GM18519 (cell line): ENCODE data around the gene PISD.
"Not testable (repeated sequence)": the region's sequence is repeated elsewhere in the genome, so short reads cannot be mapped to it uniquely, and the experiment has no call there.

Source experiments
- ATAC-seq: cut with Tn5 transposase; IDR thresholded peaks from one replicate; pipeline ENCODE4 v1.9.1; 2021; ENCODE audit warnings: mild to moderate bottlenecking, moderate library complexity; ENCODE audit not compliant: unreplicated experiment, low FRiP score

The PISD gene

GRCh38 chr22:31611061-31611760 is 50.8 kb downstream of the PISD start:
- ATAC-seq = no peak

DNA sequence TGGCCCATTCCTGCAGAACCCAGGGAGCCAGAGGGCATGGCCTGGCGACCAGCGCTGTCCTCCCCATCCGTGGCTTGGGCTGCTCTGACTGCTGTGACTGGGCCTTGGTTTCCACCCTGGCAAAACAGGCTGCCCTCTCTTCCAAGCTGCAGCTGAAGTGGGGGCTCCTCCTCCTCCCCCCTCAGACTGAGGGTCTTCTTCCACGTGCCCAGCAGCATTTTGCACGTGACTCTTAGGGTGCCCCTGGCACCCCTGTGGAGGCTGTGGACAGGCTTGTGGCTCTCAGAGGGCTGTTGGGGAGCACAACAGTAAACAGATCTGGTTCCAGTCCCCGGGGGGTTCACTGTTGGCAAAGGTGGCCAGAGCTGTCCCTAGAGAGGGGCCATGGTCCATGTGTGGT is 51.4 kb downstream of the PISD start:
- ATAC-seq = no peak

DNA sequence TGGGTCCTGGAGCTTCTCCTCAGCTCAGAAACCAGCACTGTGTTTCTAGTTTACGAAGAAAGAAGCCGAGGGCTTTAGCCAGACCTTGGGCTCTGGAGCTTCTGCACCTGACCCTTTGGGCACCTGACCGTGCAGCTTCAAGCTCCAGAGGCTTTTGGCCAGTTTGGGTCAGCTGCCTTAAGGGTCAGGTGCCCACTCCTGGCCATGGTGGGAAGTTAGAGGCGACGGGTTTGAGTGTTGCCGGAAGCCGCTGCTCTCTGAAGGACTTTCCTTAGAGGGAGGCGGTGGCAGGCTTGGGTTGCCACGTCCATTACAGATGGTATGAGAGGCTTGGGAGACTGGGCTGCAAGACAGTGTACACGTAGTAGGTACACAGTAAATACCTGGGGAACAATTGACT is 52.3 kb downstream of the PISD start:
- ATAC-seq = no peak

GRCh38 chr22:31607696-31608095 is 54.3 kb downstream of the PISD start:
- ATAC-seq = no peak

DNA sequence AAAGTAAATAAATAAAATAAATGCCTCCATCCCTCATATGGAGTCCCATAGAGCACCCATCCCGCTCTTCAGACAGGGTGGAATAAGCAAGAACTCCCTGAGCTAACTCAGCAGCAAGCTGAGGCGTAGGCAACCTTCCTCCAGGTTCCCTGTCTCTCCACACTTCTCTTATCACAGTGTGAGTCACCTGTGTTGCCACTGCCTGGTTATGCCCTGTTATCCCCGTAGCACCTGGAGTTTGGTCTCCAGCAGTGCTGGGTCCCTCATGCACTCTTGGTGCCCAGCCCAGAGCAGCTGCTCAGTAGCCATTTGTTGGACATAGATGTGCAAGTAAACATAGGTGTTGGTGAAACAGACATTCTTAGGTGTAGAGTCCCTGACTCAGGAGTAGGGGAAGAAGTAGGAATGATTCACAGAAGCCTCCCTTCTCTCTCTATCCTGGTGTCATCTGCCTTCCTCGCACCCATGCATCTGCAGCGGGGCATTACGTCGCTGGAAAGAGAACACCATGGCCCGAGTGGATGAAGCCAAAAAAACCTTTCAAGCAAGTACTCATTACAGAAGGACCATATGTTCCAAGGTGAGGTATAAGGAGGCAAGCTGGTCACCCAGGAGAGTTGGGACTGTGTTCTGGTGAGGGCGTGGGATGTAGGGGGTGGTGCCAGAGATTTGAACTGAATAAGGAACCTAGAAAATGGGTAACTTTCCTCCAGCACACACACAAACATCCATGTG is 56.0 kb downstream of the PISD start:
- ATAC-seq = no peak

DNA sequence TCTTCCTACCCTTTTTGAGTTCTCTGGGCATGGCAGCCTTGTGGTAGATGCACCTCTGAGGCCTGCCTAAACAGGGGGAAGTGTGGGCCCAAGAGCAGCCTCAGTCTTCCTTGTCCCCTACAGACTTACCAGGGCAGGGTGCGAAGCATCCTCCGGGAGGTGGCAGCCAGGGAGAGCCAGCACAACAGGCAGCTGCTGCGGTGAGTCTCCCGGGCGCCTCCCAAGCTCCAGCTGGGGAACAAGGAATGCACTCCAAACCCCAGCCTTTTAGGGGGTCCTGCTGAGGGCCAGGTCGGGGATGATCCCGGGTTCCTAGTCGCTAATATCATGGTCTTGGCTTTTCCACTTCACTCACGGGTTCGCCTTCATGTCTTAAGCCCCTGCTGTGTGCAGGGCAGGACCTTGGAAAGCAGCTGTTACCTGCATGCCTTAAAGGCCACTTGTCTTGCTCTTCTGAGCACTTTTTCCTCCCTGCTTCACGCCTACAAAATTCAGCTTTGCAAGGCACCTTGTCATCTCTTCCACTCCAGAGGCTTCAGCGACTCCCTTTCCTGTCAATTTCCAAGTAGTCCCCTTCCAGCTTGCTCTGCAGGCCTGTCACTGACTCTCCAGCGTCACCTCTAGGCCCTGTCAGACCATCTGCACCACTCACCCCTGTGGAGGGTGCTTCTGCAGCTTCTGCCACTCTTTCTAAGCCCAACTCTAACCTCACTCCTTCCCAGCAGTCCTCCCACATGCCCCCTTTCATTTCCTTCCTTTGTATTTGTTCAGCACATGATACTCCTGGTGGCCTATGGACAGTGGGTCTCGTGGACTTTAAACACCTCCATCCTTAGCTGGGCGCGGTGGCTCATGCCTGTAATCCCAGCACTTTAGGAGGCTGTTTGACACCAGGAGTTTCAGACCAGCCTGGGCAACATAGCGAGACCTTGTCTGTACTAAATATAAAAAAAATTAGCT is 57.0 kb downstream of the PISD start:
- no peak for ATAC-seq

DNA sequence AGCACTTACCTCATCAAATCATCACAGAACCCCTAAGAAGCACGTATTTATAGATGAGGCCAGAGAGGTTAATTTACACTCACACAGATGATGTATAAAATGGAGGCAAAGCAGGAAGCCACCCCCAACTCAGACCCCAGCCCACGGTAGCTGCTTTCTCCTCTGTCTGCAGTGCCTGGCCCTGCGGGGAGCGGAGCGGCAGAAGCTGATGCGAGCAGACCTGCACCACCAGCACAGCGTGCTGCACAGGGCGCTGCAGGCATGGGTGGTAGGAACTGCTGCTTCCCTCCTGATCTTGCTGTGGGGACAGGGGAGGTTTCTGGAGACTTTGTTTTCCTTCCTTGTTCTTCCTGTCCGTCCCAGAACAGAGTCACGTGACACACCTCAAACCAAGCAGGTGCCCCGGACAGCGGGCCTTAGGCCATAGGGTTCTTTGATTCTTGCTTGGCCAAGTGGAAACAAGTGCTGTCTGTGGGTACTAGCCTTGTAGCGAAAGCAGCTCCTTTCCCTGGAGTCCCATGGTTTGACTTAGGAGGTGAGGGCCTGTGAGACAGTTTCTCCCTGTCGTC is 57.8 kb downstream of the PISD start:
- ATAC-seq = no peak

- ATAC-seq = no peak
These were observed 58.4 kb downstream of the PISD start for GRCh38 chr22:31603574-31603973.

- ATAC-seq = no peak
These were observed 58.9 kb downstream of the PISD start for GRCh38 chr22:31603081-31603525.

DNA sequence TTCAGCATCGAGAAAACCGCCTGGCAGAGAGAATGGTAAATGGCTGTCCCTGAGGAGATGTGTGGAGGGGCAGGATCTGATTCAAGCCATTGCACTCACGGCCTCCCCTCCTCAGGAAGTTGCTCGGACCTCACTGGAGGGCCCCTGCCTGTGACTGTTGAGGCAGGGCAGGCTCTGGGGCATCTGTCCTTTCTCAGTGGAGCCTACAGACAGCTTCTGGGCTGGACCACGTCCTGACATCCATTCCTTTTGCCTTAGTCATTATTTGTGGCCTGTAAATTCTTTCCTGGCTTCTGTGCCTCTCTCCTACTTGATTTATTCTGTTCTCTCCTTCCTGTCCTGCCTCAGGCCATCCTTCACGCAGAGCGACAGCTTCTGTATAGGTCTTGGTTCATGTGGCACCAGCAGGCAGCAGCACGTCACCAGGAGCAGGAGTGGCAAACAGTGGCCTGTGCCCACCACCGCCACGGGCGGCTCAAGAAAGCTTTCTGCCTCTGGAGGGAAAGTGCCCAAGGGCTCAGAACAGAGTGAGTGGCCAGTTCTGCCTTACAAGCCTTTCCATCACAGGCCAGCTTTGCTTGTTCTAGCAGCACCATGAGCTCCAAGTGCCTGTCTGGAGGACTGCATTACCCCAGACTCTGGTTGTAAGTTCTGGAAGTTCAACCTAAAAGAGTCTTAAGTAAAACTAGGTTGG is 59.6 kb downstream of the PISD start:
- ATAC-seq = no peak

GRCh38 chr22:31595271-31595670 is 66.7 kb downstream of the PISD start:
- no peak for ATAC-seq

DNA sequence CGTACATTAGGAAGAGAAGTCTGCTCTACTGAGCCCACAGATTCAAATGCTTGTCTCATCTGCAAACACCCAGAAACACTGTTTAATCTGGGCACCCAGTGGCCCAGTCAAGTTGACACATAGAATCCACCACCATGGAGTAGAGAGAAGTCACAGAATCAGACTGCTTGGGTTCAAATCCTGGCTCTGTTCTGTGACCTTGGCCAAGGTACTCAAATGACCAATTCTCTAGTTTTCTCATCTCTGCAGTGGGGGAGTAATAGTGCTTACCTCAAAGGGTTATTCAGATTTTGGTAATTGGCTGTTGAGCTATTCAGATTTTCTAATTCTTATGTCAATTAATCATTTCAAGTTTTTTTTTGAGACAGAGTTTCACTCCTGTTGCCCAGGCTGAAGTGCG is 71.9 kb downstream of the PISD start:
- not testable (repeated sequence) for ATAC-seq

DNA sequence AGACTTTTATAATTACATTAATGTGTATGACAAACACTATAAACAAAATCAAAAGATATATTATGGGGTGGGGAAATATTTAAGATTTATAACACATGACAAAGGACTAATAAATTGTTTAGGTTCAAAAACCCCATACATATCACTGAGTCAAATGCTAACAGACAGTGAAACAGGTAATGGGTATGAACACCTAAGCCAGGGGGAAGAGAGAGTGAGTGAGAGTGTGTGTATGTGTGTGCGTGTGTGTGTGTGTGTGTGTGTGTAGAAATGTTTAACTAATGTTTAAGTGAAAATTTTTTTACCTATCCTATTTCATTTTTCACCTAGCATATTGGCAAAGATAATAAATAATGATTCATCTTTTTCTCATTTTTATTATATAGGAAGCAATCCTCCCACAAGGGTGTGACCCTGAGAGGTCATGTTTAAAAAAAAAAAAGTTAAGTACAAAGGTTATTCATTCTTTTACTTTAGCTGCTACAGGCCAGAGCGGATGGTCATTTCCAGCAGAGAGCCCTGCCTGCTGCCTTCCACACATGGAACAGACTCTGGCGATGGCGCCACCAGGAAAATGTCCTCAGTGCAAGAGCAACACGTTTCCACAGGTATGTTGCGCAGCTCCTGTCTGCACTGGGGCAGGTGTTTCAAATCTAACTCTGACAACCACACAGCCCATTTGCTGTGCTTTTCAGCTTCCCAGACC is 72.9 kb downstream of the PISD start:
- ATAC-seq = no peak

GRCh38 chr22:31586137-31586920 is 75.7 kb downstream of the PISD start:
- ATAC-seq = no peak

- no peak for ATAC-seq
These were observed 76.7 kb downstream of the PISD start for GRCh38 chr22:31585161-31585859.

GRCh38 chr22:31584804-31585160 is 77.2 kb downstream of the PISD start:
- no peak for ATAC-seq

DNA sequence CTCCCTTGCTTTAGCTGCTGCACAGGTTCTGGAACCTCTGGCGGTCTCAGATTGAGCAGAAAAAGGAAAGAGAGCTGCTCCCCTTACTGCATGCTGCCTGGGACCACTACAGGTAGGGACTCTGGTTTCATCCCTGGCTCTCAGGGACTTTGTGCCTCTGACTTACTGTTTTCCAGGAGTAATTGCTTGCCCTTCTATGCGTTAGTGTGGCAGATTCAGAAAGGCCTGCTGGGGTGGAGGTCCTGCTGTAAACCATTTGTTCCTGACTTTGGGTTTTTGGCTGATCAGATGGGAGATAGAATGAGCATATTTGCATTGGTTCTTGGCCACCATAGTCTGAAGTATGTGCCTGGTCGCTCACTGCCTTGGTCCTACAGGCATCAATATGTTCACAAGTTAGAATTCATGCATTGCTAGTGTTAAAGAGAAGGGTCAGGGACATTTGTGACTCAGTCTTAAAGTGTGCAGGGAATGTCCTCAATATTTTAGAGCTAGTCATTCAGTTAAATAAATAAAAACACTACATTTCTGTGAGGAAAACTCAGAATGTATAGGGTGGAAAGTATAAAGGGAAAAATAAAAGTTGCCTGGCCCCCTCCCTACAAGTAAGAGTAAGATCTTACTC is 78.0 kb downstream of the PISD start:
- ATAC-seq = no peak

- ATAC-seq = no peak
These were observed 82.2 kb downstream of the PISD start for GRCh38 chr22:31579835-31580242.
